GM23338 (cell line): ENCODE measurements around the gene VWA3B. TPM values are rescaled to one million over a fixed set of nuclear protein-coding genes. Genes with fewer than 3 reads are reported as not detected.

Experiments used
- ATAC-seq: fragments of 200-7000 bp; cut with Tn5 transposase; 3 replicates; pipeline ENCODE4 v1.9.1; 2020
- DNase-seq: peaks from one replicate; pipeline ENCODE4 v3.0.0-alpha.2; 2015; ENCODE audit warnings: low spot score
- H2AFZ ChIP-seq: fragments of 200-600 bp; sonication (generic); 2 replicates; pipeline ENCODE4 v1.8.0; 2016; ENCODE audit warnings: antibody characterized with exemption, mild to moderate bottlenecking, moderate library complexity
- H3F3A ChIP-seq: fragments of 200-600 bp; sonication (generic); replicated peaks from 2 replicates; pipeline ENCODE4 v1.8.0; 2017; ENCODE audit warnings: antibody characterized with exemption, mixed run types, low read depth
- H3K27ac ChIP-seq: fragments of 200-600 bp; sonication (generic); 2 replicates; pipeline ENCODE4 v1.6.1; 2016; ENCODE audit warnings: low read depth
- H3K27me3 ChIP-seq: fragments of 200-600 bp; sonication (generic); 2 replicates; pipeline ENCODE4 v1.8.0; 2016; ENCODE audit warnings: mild to moderate bottlenecking, mixed run types, moderate library complexity; ENCODE audit not compliant: insufficient read depth
- H3K36me3 ChIP-seq: fragments of 200-600 bp; sonication (generic); 2 replicates; pipeline ENCODE4 v1.8.0; 2016; ENCODE audit warnings: mild to moderate bottlenecking; ENCODE audit not compliant: insufficient read depth
- H3K4me1 ChIP-seq: fragments of 200-600 bp; sonication (generic); 2 replicates; pipeline ENCODE4 v1.8.0; 2016; ENCODE audit warnings: mild to moderate bottlenecking, moderate library complexity; ENCODE audit not compliant: insufficient read depth
- H3K4me2 ChIP-seq: fragments of 200-600 bp; sonication (generic); 2 replicates; pipeline ENCODE4 v1.7.1; 2017; ENCODE audit warnings: mixed run types
- H3K4me3 ChIP-seq: fragments of 200-600 bp; sonication (generic); 2 replicates; pipeline ENCODE4 v1.6.1; 2016; ENCODE audit warnings: mixed run types
- H3K79me2 ChIP-seq: fragments of 200-600 bp; sonication (generic); replicated peaks from 2 replicates; pipeline ENCODE4 v1.8.0; 2017; ENCODE audit warnings: mild to moderate bottlenecking; ENCODE audit not compliant: insufficient read depth
- H3K9me2 ChIP-seq: fragments of 200-600 bp; sonication (generic); 2 replicates; pipeline ENCODE4 v1.8.0; 2017; ENCODE audit not compliant: insufficient read depth
- H4K20me1 ChIP-seq: fragments of 200-600 bp; sonication (generic); replicated peaks from 2 replicates; pipeline ENCODE4 v1.8.0; 2017; ENCODE audit warnings: mild to moderate bottlenecking; ENCODE audit not compliant: insufficient read depth
- H3K27ac Mint-ChIP-seq: 2 replicates; pipeline ENCODE4 v1.8.0; 2020; ENCODE audit warnings: inconsistent platforms, mild to moderate bottlenecking, moderate library complexity, mixed read lengths
- H3K27me3 Mint-ChIP-seq: 3 replicates; pipeline ENCODE4 v1.8.0; 2022; ENCODE audit warnings: low read depth, mild to moderate bottlenecking, moderate library complexity, mixed read lengths, inconsistent platforms; ENCODE audit not compliant: insufficient read depth, poor library complexity
- H3K36me3 Mint-ChIP-seq: 3 replicates; pipeline ENCODE4 v1.8.0; 2021; ENCODE audit warnings: low read depth, mild to moderate bottlenecking, inconsistent platforms, moderate library complexity, mixed read lengths
- H3K4me1 Mint-ChIP-seq: 3 replicates; pipeline ENCODE4 v1.8.0; 2020; ENCODE audit warnings: mild to moderate bottlenecking, inconsistent platforms, mixed read lengths
- H3K4me3 Mint-ChIP-seq: 3 replicates; pipeline ENCODE4 v1.8.0; 2021; ENCODE audit warnings: moderate library complexity, mild to moderate bottlenecking, inconsistent platforms, mixed read lengths
- H3K9me3 Mint-ChIP-seq: 3 replicates; pipeline ENCODE4 v1.8.0; 2020; ENCODE audit warnings: moderate library complexity, mild to moderate bottlenecking, inconsistent platforms, mixed read lengths
- CREB1 ChIP-seq: fragments of 250-450 bp; sonication (Bioruptor Pico); IDR thresholded peaks from 2 replicates; pipeline ENCODE4 v1.5.0; 2020; ENCODE audit warnings: low read depth, mild to moderate bottlenecking, moderate library complexity
- NANOG ChIP-seq: IDR thresholded peaks from 2 replicates; pipeline ENCODE4 v1.6.1; 2016; ENCODE audit warnings: antibody characterized with exemption, borderline replicate concordance
- STAT1 ChIP-seq: IDR thresholded peaks from one replicate; pipeline ENCODE4 v1.6.1; 2016; ENCODE audit warnings: antibody characterized with exemption; ENCODE audit not compliant: unreplicated experiment
- polyA plus RNA-seq: library from polyadenylated mRNA; unstranded; fragments of >200 nt; fragmentation: Nextera tagmentation; extraction: Ambion mirVana; gene quantifications from 2 replicates; pipeline ENCODE4 v1.2.1, GENCODE V29; 2016
- total RNA-seq: library from RNA; depleted of rRNA; stranded (reverse); fragments of >200 nt; shearing (Covaris generic); gene quantifications from 2 replicates; pipeline ENCODE4 v1.2.3, GENCODE V29; 2014
- TF ChIP-seq, protein P1 (sequence below): IDR thresholded peaks from one replicate; pipeline ENCODE4 v1.6.1; 2018; ENCODE audit warnings: antibody characterized with exemption; ENCODE audit not compliant: unreplicated experiment
- TF ChIP-seq, protein P2 (sequence below), 2 experiments: fragments of 200-600 bp in 1 of 2; sonication (generic) in 1 of 2; conservative IDR thresholded peaks; 2 replicates each; pipeline versions ENCODE4 v1.5.1 to v1.6.1; 2016 to 2017; ENCODE audit warnings: antibody characterized with exemption in 2 of 2, low read depth in 2 of 2, mild to moderate bottlenecking in 2 of 2, moderate library complexity in 1 of 2
- TF ChIP-seq, protein P3 (sequence below): fragments of 250-450 bp; sonication (Bioruptor Pico); IDR thresholded peaks from 2 replicates; pipeline ENCODE4 v1.5.0; 2020; ENCODE audit warnings: mild to moderate bottlenecking, moderate library complexity

VWA3B gene
- total and polyA plus RNA-seq, 2 experiments from 2014 or later, result not detected

DNA sequence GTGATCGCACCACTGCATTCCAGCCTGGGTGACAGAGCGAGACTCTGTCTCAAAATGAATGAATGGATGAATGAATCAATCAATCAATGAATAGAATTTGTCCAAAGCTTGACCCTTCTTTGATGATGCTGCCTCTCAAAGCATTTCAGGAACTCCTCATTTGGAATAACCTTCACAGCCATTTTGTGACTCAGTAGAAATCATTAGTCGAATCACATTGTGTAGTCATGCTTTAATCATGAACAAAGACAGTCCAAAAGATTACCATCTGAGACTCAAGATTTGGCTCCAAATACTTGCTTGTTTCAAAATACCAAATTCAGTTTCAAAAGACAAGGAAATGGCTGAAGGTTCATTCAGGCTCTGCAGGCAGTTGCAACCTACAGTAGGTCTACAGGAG is 83.1 kb downstream of the VWA3B start (continued):
- TF ChIP-seq, protein P1, sequence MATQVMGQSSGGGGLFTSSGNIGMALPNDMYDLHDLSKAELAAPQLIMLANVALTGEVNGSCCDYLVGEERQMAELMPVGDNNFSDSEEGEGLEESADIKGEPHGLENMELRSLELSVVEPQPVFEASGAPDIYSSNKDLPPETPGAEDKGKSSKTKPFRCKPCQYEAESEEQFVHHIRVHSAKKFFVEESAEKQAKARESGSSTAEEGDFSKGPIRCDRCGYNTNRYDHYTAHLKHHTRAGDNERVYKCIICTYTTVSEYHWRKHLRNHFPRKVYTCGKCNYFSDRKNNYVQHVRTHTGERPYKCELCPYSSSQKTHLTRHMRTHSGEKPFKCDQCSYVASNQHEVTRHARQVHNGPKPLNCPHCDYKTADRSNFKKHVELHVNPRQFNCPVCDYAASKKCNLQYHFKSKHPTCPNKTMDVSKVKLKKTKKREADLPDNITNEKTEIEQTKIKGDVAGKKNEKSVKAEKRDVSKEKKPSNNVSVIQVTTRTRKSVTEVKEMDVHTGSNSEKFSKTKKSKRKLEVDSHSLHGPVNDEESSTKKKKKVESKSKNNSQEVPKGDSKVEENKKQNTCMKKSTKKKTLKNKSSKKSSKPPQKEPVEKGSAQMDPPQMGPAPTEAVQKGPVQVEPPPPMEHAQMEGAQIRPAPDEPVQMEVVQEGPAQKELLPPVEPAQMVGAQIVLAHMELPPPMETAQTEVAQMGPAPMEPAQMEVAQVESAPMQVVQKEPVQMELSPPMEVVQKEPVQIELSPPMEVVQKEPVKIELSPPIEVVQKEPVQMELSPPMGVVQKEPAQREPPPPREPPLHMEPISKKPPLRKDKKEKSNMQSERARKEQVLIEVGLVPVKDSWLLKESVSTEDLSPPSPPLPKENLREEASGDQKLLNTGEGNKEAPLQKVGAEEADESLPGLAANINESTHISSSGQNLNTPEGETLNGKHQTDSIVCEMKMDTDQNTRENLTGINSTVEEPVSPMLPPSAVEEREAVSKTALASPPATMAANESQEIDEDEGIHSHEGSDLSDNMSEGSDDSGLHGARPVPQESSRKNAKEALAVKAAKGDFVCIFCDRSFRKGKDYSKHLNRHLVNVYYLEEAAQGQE, result no peak
- TF ChIP-seq STAT1, result no peak
- TF ChIP-seq NANOG, result no peak
- TF ChIP-seq, protein P2, sequence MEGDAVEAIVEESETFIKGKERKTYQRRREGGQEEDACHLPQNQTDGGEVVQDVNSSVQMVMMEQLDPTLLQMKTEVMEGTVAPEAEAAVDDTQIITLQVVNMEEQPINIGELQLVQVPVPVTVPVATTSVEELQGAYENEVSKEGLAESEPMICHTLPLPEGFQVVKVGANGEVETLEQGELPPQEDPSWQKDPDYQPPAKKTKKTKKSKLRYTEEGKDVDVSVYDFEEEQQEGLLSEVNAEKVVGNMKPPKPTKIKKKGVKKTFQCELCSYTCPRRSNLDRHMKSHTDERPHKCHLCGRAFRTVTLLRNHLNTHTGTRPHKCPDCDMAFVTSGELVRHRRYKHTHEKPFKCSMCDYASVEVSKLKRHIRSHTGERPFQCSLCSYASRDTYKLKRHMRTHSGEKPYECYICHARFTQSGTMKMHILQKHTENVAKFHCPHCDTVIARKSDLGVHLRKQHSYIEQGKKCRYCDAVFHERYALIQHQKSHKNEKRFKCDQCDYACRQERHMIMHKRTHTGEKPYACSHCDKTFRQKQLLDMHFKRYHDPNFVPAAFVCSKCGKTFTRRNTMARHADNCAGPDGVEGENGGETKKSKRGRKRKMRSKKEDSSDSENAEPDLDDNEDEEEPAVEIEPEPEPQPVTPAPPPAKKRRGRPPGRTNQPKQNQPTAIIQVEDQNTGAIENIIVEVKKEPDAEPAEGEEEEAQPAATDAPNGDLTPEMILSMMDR (conservative IDR thresholded peaks at IDR 0.05; ENCODE audit: low read depth in 2 of 2), result no peak

DNA sequence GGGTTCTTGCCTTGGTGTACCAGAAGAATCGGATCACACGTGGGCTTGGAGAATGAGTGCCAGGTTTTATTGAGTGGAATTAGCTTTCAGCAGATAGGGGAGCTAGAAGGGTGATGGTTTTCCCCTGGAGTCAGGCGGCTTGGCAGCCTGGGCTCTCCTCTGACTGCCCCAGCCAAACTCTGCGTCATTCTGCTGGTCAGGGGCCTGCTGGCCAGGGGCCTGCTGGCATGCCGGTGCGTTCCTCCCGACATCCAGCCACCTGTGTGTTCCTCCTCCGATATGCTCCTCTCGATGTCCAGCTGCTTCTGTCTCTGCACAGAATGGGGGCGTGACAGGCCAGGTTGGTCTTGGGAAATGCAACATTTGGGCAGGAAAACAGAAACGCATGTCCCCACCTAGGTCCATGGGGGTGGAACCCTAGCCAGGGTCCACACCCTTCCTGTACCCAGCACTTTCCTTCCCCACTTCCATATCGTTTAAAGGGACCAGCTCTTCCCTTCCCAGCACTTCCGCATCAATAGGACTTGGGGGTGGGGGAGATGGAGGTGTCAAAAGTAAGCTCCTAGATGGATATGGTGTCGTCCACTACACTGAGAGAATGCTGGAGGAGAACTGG is 85.3 kb downstream of the VWA3B start:
- H3K4me3 ChIP-seq, result no peak overlapping the region
- peaks cover 13% of the 10 kb centered on the region for H3K4me1 Mint-ChIP-seq
- H3K4me3 Mint-ChIP-seq, result no peak overlapping the region
- no peak overlapping the region for H3K27ac Mint-ChIP-seq
- no peak overlapping the region for H2AFZ ChIP-seq
- H3K27me3 ChIP-seq, result no peaks in the 10 kb centered on the region
- peaks cover 7% of the 10 kb centered on the region for H3K27me3 Mint-ChIP-seq
- H3K4me1 ChIP-seq, result peaks cover 3% of the 10 kb centered on the region; the same call in 1 of the 2 replicates
- ATAC-seq (no peak), DNase-seq (no peak)
- no peaks in the 10 kb centered on the region; the same call in 2 of the 3 replicates for H3K36me3 Mint-ChIP-seq
- TF ChIP-seq CREB1 (CRISPR knock-in tag) (no peak), STAT1 (no peak), NANOG (no peak)
- TF ChIP-seq, protein P3, sequence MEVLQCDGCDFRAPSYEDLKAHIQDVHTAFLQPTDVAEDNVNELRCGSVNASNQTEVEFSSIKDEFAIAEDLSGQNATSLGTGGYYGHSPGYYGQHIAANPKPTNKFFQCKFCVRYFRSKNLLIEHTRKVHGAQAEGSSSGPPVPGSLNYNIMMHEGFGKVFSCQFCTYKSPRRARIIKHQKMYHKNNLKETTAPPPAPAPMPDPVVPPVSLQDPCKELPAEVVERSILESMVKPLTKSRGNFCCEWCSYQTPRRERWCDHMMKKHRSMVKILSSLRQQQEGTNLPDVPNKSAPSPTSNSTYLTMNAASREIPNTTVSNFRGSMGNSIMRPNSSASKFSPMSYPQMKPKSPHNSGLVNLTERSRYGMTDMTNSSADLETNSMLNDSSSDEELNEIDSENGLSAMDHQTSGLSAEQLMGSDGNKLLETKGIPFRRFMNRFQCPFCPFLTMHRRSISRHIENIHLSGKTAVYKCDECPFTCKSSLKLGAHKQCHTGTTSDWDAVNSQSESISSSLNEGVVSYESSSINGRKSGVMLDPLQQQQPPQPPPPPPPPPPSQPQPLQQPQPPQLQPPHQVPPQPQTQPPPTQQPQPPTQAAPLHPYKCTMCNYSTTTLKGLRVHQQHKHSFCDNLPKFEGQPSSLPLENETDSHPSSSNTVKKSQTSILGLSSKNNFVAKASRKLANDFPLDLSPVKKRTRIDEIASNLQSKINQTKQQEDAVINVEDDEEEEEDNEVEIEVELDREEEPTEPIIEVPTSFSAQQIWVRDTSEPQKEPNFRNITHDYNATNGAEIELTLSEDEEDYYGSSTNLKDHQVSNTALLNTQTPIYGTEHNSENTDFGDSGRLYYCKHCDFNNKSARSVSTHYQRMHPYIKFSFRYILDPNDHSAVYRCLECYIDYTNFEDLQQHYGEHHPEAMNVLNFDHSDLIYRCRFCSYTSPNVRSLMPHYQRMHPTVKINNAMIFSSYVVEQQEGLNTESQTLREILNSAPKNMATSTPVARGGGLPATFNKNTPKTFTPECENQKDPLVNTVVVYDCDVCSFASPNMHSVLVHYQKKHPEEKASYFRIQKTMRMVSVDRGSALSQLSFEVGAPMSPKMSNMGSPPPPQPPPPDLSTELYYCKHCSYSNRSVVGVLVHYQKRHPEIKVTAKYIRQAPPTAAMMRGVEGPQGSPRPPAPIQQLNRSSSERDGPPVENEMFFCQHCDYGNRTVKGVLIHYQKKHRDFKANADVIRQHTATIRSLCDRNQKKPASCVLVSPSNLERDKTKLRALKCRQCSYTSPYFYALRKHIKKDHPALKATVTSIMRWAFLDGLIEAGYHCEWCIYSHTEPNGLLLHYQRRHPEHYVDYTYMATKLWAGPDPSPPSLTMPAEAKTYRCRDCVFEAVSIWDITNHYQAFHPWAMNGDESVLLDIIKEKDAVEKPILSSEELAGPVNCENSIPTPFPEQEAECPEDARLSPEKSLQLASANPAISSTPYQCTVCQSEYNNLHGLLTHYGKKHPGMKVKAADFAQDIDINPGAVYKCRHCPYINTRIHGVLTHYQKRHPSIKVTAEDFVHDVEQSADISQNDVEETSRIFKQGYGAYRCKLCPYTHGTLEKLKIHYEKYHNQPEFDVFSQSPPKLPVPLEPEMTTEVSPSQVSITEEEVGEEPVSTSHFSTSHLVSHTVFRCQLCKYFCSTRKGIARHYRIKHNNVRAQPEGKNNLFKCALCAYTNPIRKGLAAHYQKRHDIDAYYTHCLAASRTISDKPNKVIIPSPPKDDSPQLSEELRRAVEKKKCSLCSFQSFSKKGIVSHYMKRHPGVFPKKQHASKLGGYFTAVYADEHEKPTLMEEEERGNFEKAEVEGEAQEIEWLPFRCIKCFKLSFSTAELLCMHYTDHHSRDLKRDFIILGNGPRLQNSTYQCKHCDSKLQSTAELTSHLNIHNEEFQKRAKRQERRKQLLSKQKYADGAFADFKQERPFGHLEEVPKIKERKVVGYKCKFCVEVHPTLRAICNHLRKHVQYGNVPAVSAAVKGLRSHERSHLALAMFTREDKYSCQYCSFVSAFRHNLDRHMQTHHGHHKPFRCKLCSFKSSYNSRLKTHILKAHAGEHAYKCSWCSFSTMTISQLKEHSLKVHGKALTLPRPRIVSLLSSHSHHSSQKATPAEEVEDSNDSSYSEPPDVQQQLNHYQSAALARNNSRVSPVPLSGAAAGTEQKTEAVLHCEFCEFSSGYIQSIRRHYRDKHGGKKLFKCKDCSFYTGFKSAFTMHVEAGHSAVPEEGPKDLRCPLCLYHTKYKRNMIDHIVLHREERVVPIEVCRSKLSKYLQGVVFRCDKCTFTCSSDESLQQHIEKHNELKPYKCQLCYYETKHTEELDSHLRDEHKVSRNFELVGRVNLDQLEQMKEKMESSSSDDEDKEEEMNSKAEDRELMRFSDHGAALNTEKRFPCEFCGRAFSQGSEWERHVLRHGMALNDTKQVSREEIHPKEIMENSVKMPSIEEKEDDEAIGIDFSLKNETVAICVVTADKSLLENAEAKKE (CRISPR knock-in tag), result no peak
- no peaks in the 10 kb centered on the region for H3K36me3 ChIP-seq
- 0 out of 2 replicates have a peak, but pooled peaks cover 3% of the 10 kb centered on the region for H3K9me2 ChIP-seq
- no peak overlapping the region for H3K27ac ChIP-seq
- H4K20me1 ChIP-seq, result no peaks in the 10 kb centered on the region
- H3K9me3 Mint-ChIP-seq, result no peaks in the 10 kb centered on the region
- H3F3A ChIP-seq, result no peaks in the 10 kb centered on the region
- no peaks in the 10 kb centered on the region for H3K79me2 ChIP-seq
- H3K4me2 ChIP-seq, result no peak overlapping the region
